K562 (cell line): Measurements from ENCODE around the gene S1PR1. TPM values are rescaled to one million over a fixed set of nuclear protein-coding genes. Genes with fewer than 3 reads are reported as not detected.
A peak's percentile ranks its signal among the peaks of the same experiment; 100 is the strongest.

Experiments
- ATAC-seq: fragments of 200-7000 bp; cut with Tn5 transposase; 3 replicates; pipeline ENCODE4 v1.9.1; 2020; ENCODE audit warnings: moderate library complexity
- BruUV-seq: library from RNA; stranded (reverse); fragments of 400-500 nt; replicated peaks from 2 replicates; lab custom pipeline; 2021; lab: Mats Ljungman, UMichigan
- CTCF ChIA-PET: fragments of 300-600 bp; formaldehyde crosslinking; extraction: SDS; loops from one replicate; lab custom pipeline; 2021; ENCODE audit warnings: low intra/inter-chr PET ratio; lab: Yijun Ruan, JAX
- POLR2A ChIA-PET: fragments of 300-600, 350-650 bp; sonication (Branson Sonifier 250); formaldehyde crosslinking; extraction: SDS; loops from one replicate; lab custom pipeline; 2021; ENCODE audit warnings: antibody characterized with exemption, inconsistent platforms; lab: Yijun Ruan, JAX
- DNase-seq, 4 experiments: peaks; one replicate each; pipeline versions ENCODE4 v3.0.0 to v3.0.0-alpha.2; 2011 to 2018; ENCODE audit warnings: low spot score in 3 of 4, mixed read lengths in 3 of 4; ENCODE audit errors: extremely low read depth in 1 of 4
- FAIRE-seq: peaks from 2 replicates; lab custom pipeline; 2011; peaks lifted over from hg19 to GRCh38; lab: Jason Lieb, UNC
- H2AFZ ChIP-seq: 2 replicates; pipeline ENCODE4 v1.6.0; 2011; ENCODE audit warnings: low read depth, low read length, control low read depth, inconsistent platforms
- H3K27ac ChIP-seq: fragments of 200-600 bp; 3 replicates; pipeline ENCODE4 v1.8.0; 2011; ENCODE audit warnings: low read depth, mild to moderate bottlenecking, control low read depth, inconsistent platforms, low read length, moderate library complexity, mixed read lengths; ENCODE audit errors: extremely low read depth
- H3K27me3 ChIP-seq, 2 experiments: fragments of 300-600 bp in 1 of 2; 2 replicates in 1 of 2; 3 replicates in 1 of 2; pipeline versions ENCODE4 v1.6.0 to v1.8.0; 2011; ENCODE audit warnings: inconsistent platforms in 2 of 2, low read length in 2 of 2, mild to moderate bottlenecking in 1 of 2, mixed read lengths in 1 of 2, moderate library complexity in 1 of 2; ENCODE audit not compliant: control insufficient read depth in 2 of 2, insufficient read depth in 2 of 2
- H3K36me3 ChIP-seq: fragments of 300-600 bp; 3 replicates; pipeline ENCODE4 v1.8.0; 2011; ENCODE audit warnings: mild to moderate bottlenecking, low read length, inconsistent platforms; ENCODE audit not compliant: control insufficient read depth, insufficient read depth
- H3K4me1 ChIP-seq, 2 experiments: fragments of 200-600 bp in 1 of 2; replicated peaks in 1 of 2; 2 replicates in 1 of 2; 3 replicates in 1 of 2; pipeline versions ENCODE4 v1.5.1 to v1.8.0; 2011; ENCODE audit warnings: inconsistent platforms in 2 of 2, low read length in 2 of 2, mild to moderate bottlenecking in 1 of 2, mixed read lengths in 1 of 2, moderate library complexity in 1 of 2; ENCODE audit not compliant: control insufficient read depth in 2 of 2, insufficient read depth in 2 of 2
- H3K4me2 ChIP-seq: 2 replicates; pipeline ENCODE4 v1.6.1; 2011; ENCODE audit warnings: low read length, control low read depth, inconsistent platforms, mixed read lengths; ENCODE audit not compliant: insufficient read depth
- H3K4me3 ChIP-seq: fragments of 200-600 bp; sonication (generic), shearing (Covaris generic); 2 replicates; pipeline ENCODE4 v1.5.1; 2016; ENCODE audit warnings: control low read depth, inconsistent platforms
- H3K79me2 ChIP-seq: fragments of 200-600 bp; 3 replicates; pipeline ENCODE4 v1.8.0; 2011; ENCODE audit warnings: low read length, inconsistent platforms; ENCODE audit not compliant: control insufficient read depth, insufficient read depth
- H3K9ac ChIP-seq, 2 experiments: 2 replicates each; pipeline versions ENCODE4 v1.6.0 to v1.6.1; 2011; ENCODE audit warnings: low read depth in 2 of 2, low read length in 2 of 2, control low read depth in 1 of 2, inconsistent platforms in 1 of 2, mild to moderate bottlenecking in 1 of 2, mixed read lengths in 1 of 2; ENCODE audit not compliant: insufficient read depth in 1 of 2
- H3K9me1 ChIP-seq: one replicate; pipeline ENCODE4 v1.6.0; 2011; ENCODE audit warnings: inconsistent platforms, mild to moderate bottlenecking, low read length, moderate library complexity; ENCODE audit not compliant: control insufficient read depth, insufficient read depth
- H3K9me3 ChIP-seq: replicated peaks from 2 replicates; pipeline ENCODE4 v1.5.1; 2011; ENCODE audit warnings: low read depth, low read length, inconsistent platforms; ENCODE audit not compliant: control insufficient read depth, insufficient read depth
- H4K20me1 ChIP-seq: replicated peaks from 2 replicates; pipeline ENCODE4 v1.6.1; 2011; ENCODE audit warnings: low read length, inconsistent platforms, mixed read lengths; ENCODE audit not compliant: control insufficient read depth, insufficient read depth
- ARID1B ChIP-seq: fragments of 450-650 bp; IDR thresholded peaks from 2 replicates; pipeline ENCODE4 v1.6.1; 2016; ENCODE audit warnings: antibody characterized with exemption, mild to moderate bottlenecking, inconsistent platforms
- BRCA1 ChIP-seq, 2 experiments: fragments of 450-650 bp in 1 of 2; sonication (generic) in 1 of 2; formaldehyde crosslinking in 1 of 2; IDR thresholded peaks; 2 replicates each; pipeline versions ENCODE4 v1.5.0 to v1.6.1; 2017 to 2020; ENCODE audit warnings: mild to moderate bottlenecking in 1 of 2, missing genetic modification reagents in 1 of 2
- CLOCK ChIP-seq: fragments of 250-450 bp; sonication (Bioruptor Pico); IDR thresholded peaks from 2 replicates; pipeline ENCODE4 v1.4.0; 2020; ENCODE audit warnings: mild to moderate bottlenecking, moderate library complexity, borderline replicate concordance
- FOXA1 ChIP-seq: fragments of 450-650 bp; IDR thresholded peaks from 2 replicates; pipeline ENCODE4 v1.6.1; 2016; ENCODE audit warnings: mild to moderate bottlenecking, borderline replicate concordance
- FOXJ3 ChIP-seq: sonication (generic); formaldehyde crosslinking; IDR thresholded peaks from 2 replicates; pipeline ENCODE4 v1.4.0; 2020; ENCODE audit warnings: mild to moderate bottlenecking, missing genetic modification reagents
- HCFC1 ChIP-seq: IDR thresholded peaks from 2 replicates; pipeline ENCODE4 v1.6.1; 2012; ENCODE audit warnings: low read depth, low read length, improper control_type of control experiment
- HEY1 ChIP-seq: fragments of 250-450 bp; sonication (Bioruptor Pico); IDR thresholded peaks from 2 replicates; pipeline ENCODE4 v1.5.0; 2020; ENCODE audit warnings: mild to moderate bottlenecking, moderate library complexity, borderline replicate concordance
- HNRNPL ChIP-seq: fragments of 200-400 bp; formaldehyde crosslinking; IDR thresholded peaks from 2 replicates; pipeline ENCODE4 v1.6.1; 2017; ENCODE audit warnings: low read depth, mild to moderate bottlenecking, low read length
- MITF ChIP-seq: IDR thresholded peaks from 2 replicates; pipeline ENCODE4 v1.6.1; 2014; ENCODE audit warnings: antibody characterized with exemption
- NR2F6 ChIP-seq: fragments of 450-650 bp; formaldehyde crosslinking; IDR thresholded peaks from 2 replicates; pipeline ENCODE4 v1.4.0; 2020; ENCODE audit warnings: mild to moderate bottlenecking
- PML ChIP-seq: IDR thresholded peaks from 2 replicates; pipeline ENCODE4 v1.6.1; 2012; ENCODE audit warnings: low read length, inconsistent platforms
- TCFL5 ChIP-seq: fragments of 250-450 bp; sonication (Bioruptor Pico); conservative IDR thresholded peaks from 2 replicates; pipeline ENCODE4 v1.6.1; 2021; ENCODE audit warnings: mild to moderate bottlenecking, moderate library complexity, matching md5 sums
- ZNF239 ChIP-seq: fragments of 250-450 bp; sonication (Bioruptor Pico); IDR thresholded peaks from 2 replicates; pipeline ENCODE4 v1.4.0; 2020; ENCODE audit warnings: mild to moderate bottlenecking
- ZNF668 ChIP-seq: fragments of 250-450 bp; sonication (Bioruptor Pico); IDR thresholded peaks from 2 replicates; pipeline ENCODE4 v1.8.0; 2022; ENCODE audit warnings: mild to moderate bottlenecking, inconsistent platforms
- ZNF699 ChIP-seq: fragments of 250-450 bp; sonication (Bioruptor Pico); IDR thresholded peaks from 2 replicates; pipeline ENCODE4 v1.8.0; 2021; ENCODE audit warnings: mild to moderate bottlenecking, moderate library complexity; ENCODE audit not compliant: insufficient replicate concordance
- WGBS: fragments of 100-300 bp; shearing (Covaris generic); methylation state at CpG from one replicate; pipeline ENCODE4 v1.1.6; 2016; ENCODE audit warnings: low coverage, mixed read lengths; ENCODE audit not compliant: insufficient coverage; ENCODE audit errors: missing lambda C conversion rate; 5-methylcytosine and 5-hydroxymethylcytosine counted together
- in situ Hi-C: fragments of 300-500 bp; cut with MboI; formaldehyde crosslinking; loops from 4 replicates; pipeline ENCODE4 v1.15.0; 2018; ENCODE audit warnings: inconsistent platforms, mixed read lengths
- intact Hi-C: fragments of 100-400 bp; cut with micrococcal nuclease; formaldehyde crosslinking; loops from 2 replicates; pipeline ENCODE4 v1.14.2; 2022
- polyA plus RNA-seq, 8 experiments: library from polyadenylated mRNA; depleted of rRNA in 4 of 8; stranded (reverse) in 5 of 8; unstranded in 3 of 8; fragments of >200 nt; fragmentation: Nextera tagmentation in 2 of 8; fragmentation: Illumina TruSeq in 1 of 8; extraction: Ambion mirVana in 2 of 8; extraction: Trizol in 1 of 8; gene quantifications; 2 replicates each; pipeline versions ENCODE4 v1.2.1 to v1.2.3, GENCODE V29; 2011 to 2014; ENCODE audit warnings: inconsistent platforms in 1 of 8, missing spikeins in 1 of 8
- total RNA-seq, 7 experiments: library from RNA; depleted of rRNA in 6 of 7; stranded (reverse); fragments of >200 nt in 6 of 7; fragmentation: Illumina TruSeq in 2 of 7; extraction: Trizol in 2 of 7; gene quantifications; 2 replicates each; pipeline versions ENCODE4 v1.2.1 to v1.2.3, GENCODE V29; 2011 to 2021; ENCODE audit warnings: low replicate concordance in 1 of 7
- TF ChIP-seq, protein P1 (sequence below): fragments of 450-650 bp; IDR thresholded peaks from 2 replicates; pipeline ENCODE4 v1.6.1; 2016; ENCODE audit warnings: mild to moderate bottlenecking

S1PR1 gene
- total and polyA plus RNA-seq, 9 of the 15 experiments (the other 6 are each of a cell fraction or from before 2014, with no cell fraction given), result 0.22 to 1.2 (median 0.43) TPM

GRCh38 chr1:101198842-101199636 lies 37.8 kb upstream of the S1PR1 start:
- POLR2A ChIA-PET, result interaction anchor here (0.8 to 1.7 kb wide), 4 partner anchors 9 to 261 kb away, joined by 3 to 5 read pairs (median 4); no protein-coding TSS in a partner anchor
- in situ Hi-C loops, result no loop called here
- CTCF ChIA-PET, result no interaction called here
- ATAC-seq (peak; percentile 42; the same call in 2 of the 3 replicates), DNase-seq (peak in 2 of 4 experiments; percentile 9 to 37), FAIRE-seq (peak; percentile 79)
- H3K9ac ChIP-seq, result no peak overlapping the region
- no peaks in the 10 kb centered on the region for H3K9me3 ChIP-seq
- intact Hi-C loops, result no loop called here
- H2AFZ ChIP-seq, result peak overlapping the region; percentile 82
- peak overlapping the region; percentile 17; the same call in 1 of the 2 replicates for H3K4me2 ChIP-seq
- no peak overlapping the region for H3K4me3 ChIP-seq
- whole genome bisulfite sequencing, result 11% methylated on average over 8 of the region's 8 CpGs
- no peaks in the 10 kb centered on the region for H3K79me2 ChIP-seq
- H4K20me1 ChIP-seq, result no peaks in the 10 kb centered on the region
- H3K27ac ChIP-seq, result peak overlapping the region; percentile 57; the same call in 1 of the 3 replicates
- BruUV-seq, result no TSS peak
- H3K27me3 ChIP-seq, result no peaks in the 10 kb centered on the region
- H3K4me1 ChIP-seq, result no peaks in the 10 kb centered on the region; a peak in 3 of 5 replicates
- no peaks in the 10 kb centered on the region for H3K36me3 ChIP-seq
- H3K9me1 ChIP-seq, result no peaks in the 10 kb centered on the region
- TF ChIP-seq ZNF239, result peak; percentile 35
- no peak for TF ChIP-seq HNRNPL
- TF ChIP-seq, protein P1, sequence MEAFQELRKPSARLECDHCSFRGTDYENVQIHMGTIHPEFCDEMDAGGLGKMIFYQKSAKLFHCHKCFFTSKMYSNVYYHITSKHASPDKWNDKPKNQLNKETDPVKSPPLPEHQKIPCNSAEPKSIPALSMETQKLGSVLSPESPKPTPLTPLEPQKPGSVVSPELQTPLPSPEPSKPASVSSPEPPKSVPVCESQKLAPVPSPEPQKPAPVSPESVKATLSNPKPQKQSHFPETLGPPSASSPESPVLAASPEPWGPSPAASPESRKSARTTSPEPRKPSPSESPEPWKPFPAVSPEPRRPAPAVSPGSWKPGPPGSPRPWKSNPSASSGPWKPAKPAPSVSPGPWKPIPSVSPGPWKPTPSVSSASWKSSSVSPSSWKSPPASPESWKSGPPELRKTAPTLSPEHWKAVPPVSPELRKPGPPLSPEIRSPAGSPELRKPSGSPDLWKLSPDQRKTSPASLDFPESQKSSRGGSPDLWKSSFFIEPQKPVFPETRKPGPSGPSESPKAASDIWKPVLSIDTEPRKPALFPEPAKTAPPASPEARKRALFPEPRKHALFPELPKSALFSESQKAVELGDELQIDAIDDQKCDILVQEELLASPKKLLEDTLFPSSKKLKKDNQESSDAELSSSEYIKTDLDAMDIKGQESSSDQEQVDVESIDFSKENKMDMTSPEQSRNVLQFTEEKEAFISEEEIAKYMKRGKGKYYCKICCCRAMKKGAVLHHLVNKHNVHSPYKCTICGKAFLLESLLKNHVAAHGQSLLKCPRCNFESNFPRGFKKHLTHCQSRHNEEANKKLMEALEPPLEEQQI, result no peak
- no peak for TF ChIP-seq HEY1
- TF ChIP-seq PML, result no peak
- no peak for TF ChIP-seq NR2F6 (CRISPR knock-in tag)
- no peak for TF ChIP-seq ZNF668 (CRISPR knock-in tag)
- no peak for TF ChIP-seq MITF
- peak; percentile 55; the same call in 1 of the 2 replicates for TF ChIP-seq ARID1B
- TF ChIP-seq TCFL5 (CRISPR knock-in tag), result no peak
- TF ChIP-seq HCFC1, result no peak
- no peak for TF ChIP-seq FOXJ3 (CRISPR knock-in tag)
- TF ChIP-seq BRCA1 (IDR thresholded peaks at IDR 0.05), result no peak
- TF ChIP-seq BRCA1 (CRISPR knock-in tag; IDR thresholded peaks at IDR 0.05), result no peak
- no peak for TF ChIP-seq ZNF699 (CRISPR knock-in tag)
- no peak for TF ChIP-seq FOXA1
- TF ChIP-seq CLOCK (CRISPR knock-in tag), result no peak
